Measurements from ENCODE around the gene ZC3H7A.

GRCh38 chr16:11806721-11807120 is 9.7 kb upstream of the ZC3H7A start:
- no peak for TF ChIP-seq CTCF (IDR thresholded peaks at IDR 0.05)
- no peak for TF ChIP-seq CREM (CRISPR knock-in tag; IDR thresholded peaks at IDR 0.05)
- TF ChIP-seq NR2C2 (CRISPR knock-in tag; IDR thresholded peaks at IDR 0.05) = no peak
- TF ChIP-seq CREB1 (CRISPR knock-in tag; IDR thresholded peaks at IDR 0.05) = no peak
- TF ChIP-seq ZBTB43 (CRISPR knock-in tag; IDR thresholded peaks at IDR 0.05) = no peak
- no peak for TF ChIP-seq MAX (CRISPR knock-in tag; IDR thresholded peaks at IDR 0.05)
- no peak for TF ChIP-seq FOXP4 (CRISPR knock-in tag; IDR thresholded peaks at IDR 0.05)
- TF ChIP-seq USF2 (CRISPR knock-in tag; IDR thresholded peaks at IDR 0.05) = no peak
